Kidney epithelial cell (primary cell): Measurements from ENCODE around the gene FAM240A. TPM values are rescaled to one million over a fixed set of nuclear protein-coding genes. Genes with fewer than 3 reads are reported as not detected.

Source experiments
- DNase-seq: peaks from one replicate; pipeline ENCODE4 v3.0.0-alpha.2; 2010; ENCODE audit warnings: low read depth
- H3K27me3 ChIP-seq: 2 replicates; pipeline ENCODE4 v1.6.0; 2011; ENCODE audit warnings: low read length; ENCODE audit not compliant: control insufficient read depth, insufficient read depth
- H3K36me3 ChIP-seq: 2 replicates; pipeline ENCODE4 v1.5.1; 2011; ENCODE audit warnings: low read length; ENCODE audit not compliant: control insufficient read depth, insufficient read depth
- H3K4me3 ChIP-seq: 2 replicates; pipeline ENCODE4 v1.5.1; 2011; ENCODE audit warnings: low read depth, mild to moderate bottlenecking, control low read depth, low read length
- total RNA-seq: library from RNA; depleted of rRNA; stranded (reverse); fragments of >200 nt; gene quantifications from 2 replicates; pipeline ENCODE4 v1.2.3, GENCODE V29; 2015
- TF ChIP-seq, protein P1 (sequence below): IDR thresholded peaks from 2 replicates; pipeline ENCODE4 v1.5.1; 2011; ENCODE audit warnings: mild to moderate bottlenecking, moderate library complexity, low read length, control low read depth, inconsistent platforms; ENCODE audit not compliant: insufficient read depth, poor library complexity, severe bottlenecking

The FAM240A gene
- total RNA-seq, 1 donor from 2014 or later: not detected

DNA sequence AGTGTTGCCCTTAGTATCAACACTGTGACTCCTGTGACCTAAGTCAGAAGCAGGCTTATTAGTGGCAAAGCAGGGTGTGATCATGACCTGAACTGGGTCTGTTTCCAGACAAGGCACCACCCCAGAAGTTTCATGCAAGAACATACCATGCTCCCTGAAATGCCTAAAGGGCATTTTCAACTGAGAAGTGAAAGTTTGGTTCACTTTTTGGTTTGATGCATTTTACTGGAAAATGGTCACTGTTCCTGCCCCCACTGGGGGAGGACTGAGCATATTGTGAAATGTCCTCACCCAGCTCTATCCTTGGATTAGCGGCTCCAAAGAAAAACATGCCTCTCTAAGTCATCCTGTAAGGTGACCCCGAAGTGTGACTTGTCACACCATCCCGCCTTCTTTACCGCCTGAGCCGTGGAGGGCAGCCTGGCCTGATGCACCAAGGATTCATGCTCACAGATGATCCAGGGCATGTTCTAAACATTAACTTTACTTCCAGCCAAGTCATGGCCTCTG lies 3.1 kb upstream of the FAM240A start:
- Histone ChIP-seq H3K36me3 (no peaks in the 10 kb centered on the region), H3K27me3 (no peaks in the 10 kb centered on the region), H3K4me3 (no peak overlapping the region)
- TF ChIP-seq, protein P1, sequence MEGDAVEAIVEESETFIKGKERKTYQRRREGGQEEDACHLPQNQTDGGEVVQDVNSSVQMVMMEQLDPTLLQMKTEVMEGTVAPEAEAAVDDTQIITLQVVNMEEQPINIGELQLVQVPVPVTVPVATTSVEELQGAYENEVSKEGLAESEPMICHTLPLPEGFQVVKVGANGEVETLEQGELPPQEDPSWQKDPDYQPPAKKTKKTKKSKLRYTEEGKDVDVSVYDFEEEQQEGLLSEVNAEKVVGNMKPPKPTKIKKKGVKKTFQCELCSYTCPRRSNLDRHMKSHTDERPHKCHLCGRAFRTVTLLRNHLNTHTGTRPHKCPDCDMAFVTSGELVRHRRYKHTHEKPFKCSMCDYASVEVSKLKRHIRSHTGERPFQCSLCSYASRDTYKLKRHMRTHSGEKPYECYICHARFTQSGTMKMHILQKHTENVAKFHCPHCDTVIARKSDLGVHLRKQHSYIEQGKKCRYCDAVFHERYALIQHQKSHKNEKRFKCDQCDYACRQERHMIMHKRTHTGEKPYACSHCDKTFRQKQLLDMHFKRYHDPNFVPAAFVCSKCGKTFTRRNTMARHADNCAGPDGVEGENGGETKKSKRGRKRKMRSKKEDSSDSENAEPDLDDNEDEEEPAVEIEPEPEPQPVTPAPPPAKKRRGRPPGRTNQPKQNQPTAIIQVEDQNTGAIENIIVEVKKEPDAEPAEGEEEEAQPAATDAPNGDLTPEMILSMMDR: no peak
- no peak for DNase-seq

DNA sequence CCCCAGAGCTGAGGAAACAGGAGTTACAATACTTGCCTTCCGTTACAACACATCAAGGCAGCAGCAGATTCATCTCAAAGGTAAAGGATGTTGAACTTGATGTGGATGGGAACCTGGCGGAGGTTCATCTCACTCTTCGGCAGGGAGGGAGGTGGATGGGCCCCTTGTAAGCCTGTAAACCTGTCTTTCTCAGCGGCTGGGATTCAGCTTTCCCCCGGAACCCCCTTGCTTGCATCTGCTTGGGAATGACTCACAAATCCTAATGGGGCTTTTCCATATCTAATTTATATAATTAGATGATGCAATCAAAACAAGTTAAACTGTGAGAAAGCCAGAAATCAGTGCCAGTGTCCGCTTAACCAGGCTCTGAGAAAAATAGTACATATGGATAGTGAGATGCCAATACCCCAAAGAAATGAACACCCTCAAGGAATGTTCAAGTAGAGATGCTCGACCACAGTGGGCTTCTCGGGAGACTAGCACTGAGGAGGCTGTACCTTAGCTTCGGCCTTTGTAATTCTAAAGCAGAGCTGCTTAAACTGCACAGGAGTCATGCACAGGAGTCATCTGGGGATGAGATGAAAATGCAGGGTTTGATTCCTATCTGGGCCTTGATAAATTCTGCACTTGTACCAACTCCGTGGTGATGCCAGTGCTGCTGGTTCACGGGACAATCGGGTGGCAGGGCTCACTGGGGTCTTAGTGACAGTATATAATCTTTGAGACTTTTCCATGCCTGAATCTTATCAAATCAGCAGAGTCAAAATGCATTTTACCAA lies 2.2 kb upstream of the FAM240A start:
- Histone ChIP-seq H3K36me3 (no peaks in the 10 kb centered on the region), H3K27me3 (peaks cover under 1% of the 10 kb centered on the region), H3K4me3 (no peak overlapping the region)
- no peak for DNase-seq
- TF ChIP-seq, protein P1: no peak

DNA sequence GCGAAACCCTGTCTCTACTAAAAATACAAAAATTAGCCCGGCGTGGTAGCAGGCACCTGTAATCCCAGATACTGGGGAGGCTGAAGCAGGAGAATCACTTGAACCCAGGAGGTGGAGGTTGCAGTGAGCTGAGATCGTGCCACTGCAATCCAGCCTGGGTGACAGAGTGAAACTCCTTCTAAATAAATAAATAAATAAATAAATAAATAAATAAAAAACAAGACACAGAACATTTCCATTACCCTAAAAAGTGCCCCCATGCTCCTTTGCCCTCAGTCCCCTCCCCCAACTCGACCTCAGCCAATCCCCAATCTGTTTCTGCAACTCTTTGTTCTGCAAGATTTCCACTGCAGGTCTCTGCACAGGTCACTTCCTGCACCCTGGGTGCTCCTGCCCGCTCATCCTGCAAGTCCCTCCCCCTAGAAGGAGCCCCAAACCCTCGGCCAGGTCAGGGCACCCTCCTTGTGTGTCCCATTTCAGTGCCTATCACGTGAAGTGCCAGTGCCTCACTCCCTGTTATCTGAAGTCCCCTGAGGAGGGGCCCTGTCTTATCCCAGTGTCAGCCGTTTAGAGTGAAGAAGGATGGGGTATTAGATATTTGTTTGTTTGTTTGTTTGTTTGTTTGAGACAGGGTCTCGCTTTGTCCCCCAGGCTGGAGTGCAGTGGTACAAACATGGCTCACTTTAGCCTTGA lies 1.1 kb downstream of the FAM240A start:
- TF ChIP-seq, protein P1: no peak
- Histone ChIP-seq H3K4me3 (no peak overlapping the region), H3K27me3 (peaks cover 3% of the 10 kb centered on the region), H3K36me3 (no peaks in the 10 kb centered on the region)
- DNase-seq: no peak

DNA sequence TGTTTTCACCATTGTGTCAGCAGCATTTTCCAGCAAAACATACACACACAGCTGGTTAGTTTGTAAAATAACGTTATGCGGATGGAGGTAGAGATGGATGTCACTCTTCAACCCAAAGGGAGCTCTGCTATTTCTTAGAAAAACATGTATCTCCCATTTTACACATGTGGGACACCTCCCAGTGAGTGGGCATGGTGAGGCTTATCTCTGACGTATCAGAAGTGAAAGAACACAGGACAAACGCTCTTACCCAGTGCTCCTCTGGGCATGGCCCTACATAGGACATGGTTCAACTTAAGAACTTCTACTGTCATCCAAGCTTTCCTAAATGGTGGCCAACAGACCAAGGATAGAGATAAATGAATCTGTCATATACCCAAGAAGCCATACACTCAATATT lies 2.1 kb downstream of the FAM240A start:
- TF ChIP-seq, protein P1: no peak
- no peak for DNase-seq
- Histone ChIP-seq H3K27me3 (peaks cover 3% of the 10 kb centered on the region), H3K36me3 (no peaks in the 10 kb centered on the region), H3K4me3 (no peak overlapping the region)

DNA sequence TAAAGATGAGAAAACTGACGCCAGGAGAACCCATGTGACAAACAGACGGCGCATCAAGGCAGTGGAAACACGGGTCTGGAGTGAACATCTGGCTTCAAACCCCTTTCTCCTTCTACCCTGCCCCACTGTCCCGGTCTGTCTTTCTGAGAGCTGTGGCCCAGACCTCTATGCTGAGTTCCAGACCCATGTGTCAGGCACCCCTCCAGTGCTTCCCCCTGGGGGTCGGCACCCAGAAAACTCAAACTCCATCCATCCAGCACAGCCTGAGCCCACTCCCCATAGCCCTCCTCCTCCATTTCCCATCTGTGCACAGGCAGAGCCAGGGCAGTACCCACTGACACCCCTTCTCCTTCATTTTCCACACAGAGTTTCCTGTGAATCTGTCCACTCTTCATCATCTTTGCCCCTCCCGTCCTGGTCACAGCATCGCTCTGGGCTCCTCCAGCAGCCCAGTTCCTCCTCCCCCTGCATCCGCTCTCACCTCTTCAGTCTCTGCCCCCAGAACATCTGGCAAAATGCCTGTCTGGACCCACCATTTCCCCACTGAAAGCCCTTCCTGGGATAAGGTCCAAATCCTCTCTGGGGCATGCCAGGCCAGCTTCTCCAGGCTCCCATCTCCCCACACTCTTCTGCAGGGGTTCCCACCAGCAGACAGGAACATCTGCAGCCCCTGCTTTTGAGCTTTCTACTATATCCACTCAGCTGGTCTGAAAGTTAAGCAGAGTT lies 2.9 kb downstream of the FAM240A start:
- Histone ChIP-seq H3K27me3 (peaks cover 3% of the 10 kb centered on the region), H3K4me3 (no peak overlapping the region), H3K36me3 (no peaks in the 10 kb centered on the region)
- DNase-seq: no peak
- TF ChIP-seq, protein P1: no peak
